D721Med (cell line): Measurements from ENCODE around the gene NEK11.

Source experiments
- DNase-seq: peaks from one replicate; pipeline ENCODE4 v3.0.0; 2011; ENCODE audit warnings: low spot score; ENCODE audit not compliant: insufficient read length
- FAIRE-seq: peaks from 2 replicates; lab custom pipeline; 2011; peaks lifted over from hg19 to GRCh38; lab: Jason Lieb, UNC
- CTCF ChIP-seq: IDR thresholded peaks from 2 replicates; pipeline ENCODE4 v1.5.1; 2012; ENCODE audit warnings: mild to moderate bottlenecking, control low read depth; ENCODE audit not compliant: insufficient read depth; ENCODE audit errors: missing control alignments

Gene NEK11

GRCh38 chr3:131162516-131162915, 135.8 kb downstream of the NEK11 start:
- FAIRE-seq (no peak), DNase-seq (no peak)
- no peak for TF ChIP-seq CTCF

GRCh38 chr3:131167867-131168266, 141.2 kb downstream of the NEK11 start:
- DNase-seq (no peak), FAIRE-seq (no peak)
- no peak for TF ChIP-seq CTCF

DNA sequence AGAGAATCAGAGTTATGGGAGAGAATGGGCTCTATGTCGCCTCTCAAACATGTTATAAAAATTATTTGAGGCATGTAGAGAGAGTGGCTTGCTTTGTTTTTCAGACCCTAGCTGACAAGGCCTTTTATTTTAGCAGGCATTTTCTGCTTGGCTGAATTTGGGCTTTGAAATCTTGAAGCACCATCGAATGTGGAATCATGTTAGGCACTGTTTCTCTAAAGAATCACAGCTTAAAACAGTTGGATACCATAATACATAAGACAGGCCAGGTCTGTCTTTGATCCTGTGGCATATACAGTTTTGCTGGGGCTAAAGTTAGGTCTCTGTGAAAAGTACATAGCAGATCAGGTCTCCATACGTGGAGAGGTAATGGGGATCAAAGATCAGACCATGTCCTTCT, 142.7 kb downstream of the NEK11 start:
- DNase-seq (no peak), FAIRE-seq (no peak)
- no peak for TF ChIP-seq CTCF

DNA sequence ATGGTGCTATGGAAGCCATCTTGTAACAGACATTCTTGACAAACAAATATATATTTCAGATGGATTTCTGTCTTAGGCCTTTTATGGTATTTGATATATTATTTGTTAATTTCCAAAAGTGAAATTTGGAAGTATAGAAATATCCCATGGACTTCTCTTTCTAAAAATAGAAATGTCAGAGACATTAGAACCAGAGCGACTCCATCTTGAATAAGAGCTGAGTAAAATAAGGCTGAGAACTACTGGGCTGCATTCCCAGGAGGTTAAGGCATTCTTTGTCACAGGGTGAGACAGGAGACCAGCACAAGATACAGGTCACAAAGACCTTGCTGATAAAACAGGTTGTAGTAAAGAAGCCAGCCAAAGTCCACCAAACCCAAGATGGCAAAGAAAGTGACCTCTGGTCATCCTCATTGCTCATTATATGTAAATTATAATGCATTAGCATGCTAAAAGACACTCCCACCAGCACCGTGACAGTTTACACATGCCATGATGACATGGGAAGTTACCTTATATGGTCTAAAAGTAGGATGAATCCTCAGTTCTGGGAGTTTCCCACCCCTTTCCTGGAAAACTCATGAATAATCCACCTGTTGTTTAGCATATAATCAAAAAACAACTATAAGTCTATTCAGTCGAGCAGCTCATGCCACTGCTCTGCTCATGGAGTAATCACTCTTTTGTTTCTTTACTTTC, 146.0 kb downstream of the NEK11 start:
- DNase-seq = no peak
- no peak for TF ChIP-seq CTCF
- no peak for FAIRE-seq

GRCh38 chr3:131174752-131175151, 148.1 kb downstream of the NEK11 start:
- FAIRE-seq = no peak
- no peak for TF ChIP-seq CTCF
- DNase-seq = no peak

GRCh38 chr3:131178710-131179375, 152.2 kb downstream of the NEK11 start:
- TF ChIP-seq CTCF = no peak
- FAIRE-seq = no peak
- no peak for DNase-seq

DNA sequence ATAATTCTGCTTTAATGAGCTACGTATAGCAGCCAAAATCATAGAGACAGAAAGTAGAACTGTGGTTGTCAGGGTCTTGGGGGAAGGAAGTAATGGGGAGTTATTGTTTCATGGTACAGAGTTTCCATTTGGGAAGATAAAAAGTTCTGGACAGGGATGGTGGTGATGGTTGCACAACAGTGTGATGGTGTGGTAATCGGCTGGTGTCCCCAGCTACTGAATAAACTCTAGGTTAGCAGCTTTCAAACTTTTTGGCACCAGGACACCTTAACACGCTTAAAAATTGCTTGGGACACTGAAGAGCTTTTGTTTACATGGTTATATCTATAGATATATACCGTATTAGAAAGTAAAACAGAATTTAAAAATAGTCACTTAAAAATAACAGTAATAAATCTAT, 166.0 kb downstream of the NEK11 start:
- FAIRE-seq (no peak), DNase-seq (no peak)
- no peak for TF ChIP-seq CTCF
